H4 (cell line): Measurements from ENCODE around the gene NEK10. TPM values are rescaled to one million over a fixed set of nuclear protein-coding genes. Genes with fewer than 3 reads are reported as not detected.

ENCODE experiments used
- DNase-seq: peaks from one replicate; pipeline ENCODE4 v3.0.0-alpha.2; 2015; ENCODE audit warnings: low spot score
- total RNA-seq: library from RNA; depleted of rRNA; stranded (reverse); fragments of >200 nt; shearing (Covaris generic); gene quantifications from 2 replicates; pipeline ENCODE4 v1.2.3, GENCODE V29; 2014

Gene NEK10
- total RNA-seq, 1 experiment from 2014 or later, result 1.9 TPM

GRCh38 chr3:27228805-27229204, 140.4 kb downstream of the NEK10 start:
- no peak for DNase-seq

GRCh38 chr3:27224197-27224596, 145.0 kb downstream of the NEK10 start:
- no peak for DNase-seq

- DNase-seq, result no peak
These were observed 147.8 kb downstream of the NEK10 start for GRCh38 chr3:27221264-27221932.

- no peak for DNase-seq
These were observed 149.0 kb downstream of the NEK10 start for GRCh38 chr3:27220166-27220565.

GRCh38 chr3:27219127-27219845, 149.9 kb downstream of the NEK10 start:
- no peak for DNase-seq

- DNase-seq, result no peak
These were observed 152.1 kb downstream of the NEK10 start for GRCh38 chr3:27216955-27217552.

GRCh38 chr3:27216295-27216855, 152.8 kb downstream of the NEK10 start:
- DNase-seq, result no peak

GRCh38 chr3:27213450-27213849, 155.7 kb downstream of the NEK10 start:
- DNase-seq, result no peak

GRCh38 chr3:27209617-27210264, 159.4 kb downstream of the NEK10 start:
- DNase-seq, result no peak

- no peak for DNase-seq
These were observed 160.1 kb downstream of the NEK10 start for GRCh38 chr3:27208961-27209616.

- DNase-seq, result no peak
These were observed 166.2 kb downstream of the NEK10 start for GRCh38 chr3:27202959-27203358.

GRCh38 chr3:27201492-27201891, 167.7 kb downstream of the NEK10 start:
- no peak for DNase-seq

- no peak for DNase-seq
These were observed 168.3 kb downstream of the NEK10 start for GRCh38 chr3:27200721-27201489.

- peak; percentile 3 for DNase-seq
These were observed 174.2 kb downstream of the NEK10 start for GRCh38 chr3:27194861-27195483.

GRCh38 chr3:27193056-27193455, 176.1 kb downstream of the NEK10 start:
- no peak for DNase-seq

GRCh38 chr3:27186013-27186412, 183.2 kb downstream of the NEK10 start:
- no peak for DNase-seq

- no peak for DNase-seq
These were observed 183.8 kb downstream of the NEK10 start for GRCh38 chr3:27185231-27185989.

GRCh38 chr3:27184261-27184660, 184.9 kb downstream of the NEK10 start:
- no peak for DNase-seq

- DNase-seq, result no peak
These were observed 192.9 kb downstream of the NEK10 start for GRCh38 chr3:27176256-27176655.

- DNase-seq, result no peak
These were observed 194.7 kb downstream of the NEK10 start for GRCh38 chr3:27174530-27174929.
